A673 (cell line): ENCODE results near the gene CXCL12.

Experiments used
- CTCF ChIP-seq: fragments of 300-800, 200-600 bp; sonication (generic); conservative IDR thresholded peaks from 2 replicates; pipeline ENCODE4 v1.5.1; 2017; ENCODE audit warnings: low read depth, mild to moderate bottlenecking, antibody characterized with exemption, low read length, moderate library complexity, mixed read lengths
- EZH2 ChIP-seq: fragments of 200-600 bp; sonication (generic); IDR thresholded peaks from 2 replicates; pipeline ENCODE4 v1.6.1; 2017; ENCODE audit warnings: borderline replicate concordance, low read depth, mild to moderate bottlenecking, mixed read lengths, antibody characterized with exemption, low read length; ENCODE audit not compliant: poor library complexity, severe bottlenecking

DNA sequence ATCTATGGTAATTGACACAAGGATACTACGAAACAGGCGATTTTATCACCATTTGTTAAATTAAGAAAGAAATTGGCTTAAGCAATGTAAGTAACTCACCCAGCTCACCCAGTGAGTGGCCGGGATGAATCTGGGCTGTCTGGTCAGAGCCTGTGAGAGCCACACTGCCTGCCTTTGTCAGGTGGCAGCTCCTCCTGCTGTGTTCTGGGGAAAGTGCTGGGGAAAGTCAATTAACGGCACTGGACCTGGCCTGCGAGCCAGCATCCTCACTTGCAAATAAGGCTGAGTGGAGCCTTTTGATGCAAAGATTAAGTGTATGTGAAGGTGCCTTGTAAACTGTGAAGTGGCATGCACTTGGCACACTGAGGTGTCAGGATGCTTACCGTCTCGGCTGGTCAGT is 13.4 kb upstream of the CXCL12 start:
- TF ChIP-seq CTCF = no peak
- TF ChIP-seq EZH2 = no peak
